GM19351 (cell line): ENCODE results near the gene SCLT1.

ENCODE experiments used
- ATAC-seq: cut with Tn5 transposase; IDR thresholded peaks from one replicate; pipeline ENCODE4 v1.9.1; 2021; ENCODE audit warnings: mild to moderate bottlenecking, moderate library complexity; ENCODE audit not compliant: unreplicated experiment

The SCLT1 gene

DNA sequence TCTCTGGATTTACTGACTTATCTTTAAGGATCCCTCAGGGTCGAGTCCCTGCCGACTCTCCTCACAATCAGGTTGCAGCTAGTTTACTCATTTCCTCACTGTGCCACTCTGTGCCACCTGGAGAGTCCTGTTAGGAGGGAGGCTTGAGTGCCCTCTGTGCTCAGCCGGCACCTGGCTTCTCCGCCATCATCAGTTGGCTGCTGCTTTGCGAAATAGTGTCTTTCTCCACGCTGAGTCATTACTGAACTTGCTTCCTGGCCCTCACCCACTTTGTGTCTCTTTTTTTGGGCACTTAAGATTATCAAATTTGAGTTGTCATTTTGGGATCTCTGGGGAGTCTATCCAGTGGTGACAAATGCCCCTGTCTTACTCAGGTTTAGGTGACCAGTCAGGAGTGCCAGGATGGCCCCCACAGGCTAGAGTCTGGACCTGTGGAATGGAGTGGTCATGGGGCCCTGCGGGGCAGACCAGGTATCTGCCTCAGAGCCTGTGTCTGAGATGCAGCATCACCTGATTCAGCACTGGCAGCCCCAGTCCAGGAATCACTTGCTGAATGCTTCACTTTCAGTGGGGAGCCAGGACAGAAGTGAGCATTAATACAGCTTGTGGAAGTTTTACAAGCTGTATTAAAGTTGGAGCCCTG, 246.1 kb downstream of the SCLT1 start:
- ATAC-seq = no peak

DNA sequence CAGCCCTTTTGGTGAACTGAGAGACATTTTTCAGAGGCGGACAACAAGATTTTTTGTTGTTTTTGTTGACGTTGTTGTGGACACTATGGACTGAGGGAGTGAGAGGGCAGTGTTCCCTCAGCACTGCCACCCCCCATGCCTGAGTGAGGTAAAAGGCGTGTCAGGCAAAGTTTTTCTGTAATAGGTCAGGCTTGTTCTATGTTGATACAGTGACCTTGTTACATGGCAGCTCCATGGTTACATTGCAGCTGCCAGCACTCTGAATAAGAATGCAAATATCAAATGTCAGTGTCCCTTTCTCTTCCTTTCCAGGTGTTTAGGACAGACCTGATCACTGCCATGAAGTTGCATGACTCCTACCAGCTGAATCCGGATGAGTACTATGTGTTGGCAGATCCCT, 247.3 kb downstream of the SCLT1 start:
- no peak for ATAC-seq

DNA sequence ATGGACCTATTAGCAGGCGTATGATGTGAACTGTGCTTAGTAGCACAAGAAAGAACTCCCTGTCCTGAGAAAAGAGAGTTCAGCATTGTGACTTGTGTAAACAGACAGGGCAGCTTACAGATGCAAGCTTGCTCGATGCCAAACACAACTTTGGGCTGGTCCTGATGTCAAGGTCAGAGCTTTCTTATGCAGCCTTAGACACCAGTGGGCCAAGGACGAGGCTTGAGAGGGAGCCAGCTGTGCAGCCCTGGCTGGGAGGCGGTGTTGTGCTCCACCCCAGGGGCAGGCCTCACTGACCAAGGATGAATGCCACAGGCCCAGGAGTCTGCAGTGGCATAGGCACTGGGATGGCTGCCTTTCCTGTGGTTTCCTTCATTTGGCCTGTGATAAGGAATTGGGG, 248.4 kb downstream of the SCLT1 start:
- no peak for ATAC-seq

DNA sequence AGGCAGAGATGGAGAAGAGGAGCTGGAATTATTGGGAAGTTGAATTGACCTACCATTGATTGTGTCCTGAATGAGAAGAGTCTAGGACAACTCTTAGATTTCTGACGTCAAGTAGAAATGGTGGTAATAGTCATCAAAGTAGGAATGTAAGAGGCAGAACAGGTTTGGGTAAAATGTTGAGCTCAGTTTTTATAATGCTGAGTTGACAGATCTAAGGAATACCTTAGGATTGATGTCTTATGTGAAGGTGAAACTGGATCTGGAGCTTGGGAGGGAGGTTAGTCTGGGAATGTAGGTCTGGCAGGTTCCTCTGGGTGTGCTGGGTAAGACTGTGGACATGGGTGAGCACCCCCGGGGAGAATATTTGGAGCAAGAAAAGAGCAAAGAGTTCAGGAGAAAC, 251.9 kb downstream of the SCLT1 start:
- no peak for ATAC-seq

DNA sequence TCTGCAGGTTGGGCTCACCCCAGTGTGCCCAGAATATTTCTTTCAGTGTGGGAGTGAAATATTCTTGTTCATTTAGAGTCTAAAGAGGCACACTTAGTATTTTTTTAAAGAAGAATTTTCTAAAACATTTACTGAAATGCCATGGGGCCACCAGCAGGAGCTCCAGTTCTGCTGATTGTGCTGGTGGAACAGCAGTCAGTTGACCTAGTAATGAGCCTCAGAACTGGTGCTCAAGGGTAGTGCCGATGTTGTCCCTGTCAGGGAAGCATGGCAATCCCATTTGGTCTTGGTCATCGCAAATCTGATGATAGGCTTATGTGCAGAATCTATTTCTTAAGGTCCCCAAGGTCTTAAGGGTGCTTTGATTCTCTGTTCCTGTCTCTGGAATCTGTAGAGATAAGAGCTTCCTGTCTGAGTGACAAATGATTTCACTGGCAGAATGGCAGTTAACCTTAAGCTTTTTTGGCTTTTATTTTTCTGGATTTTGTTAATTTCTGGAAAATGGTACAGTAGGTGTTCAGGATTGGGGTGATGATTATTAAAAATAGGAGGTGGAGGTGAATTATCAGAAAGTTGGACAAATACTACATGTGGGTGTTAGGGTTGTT, 252.5 kb downstream of the SCLT1 start:
- no peak for ATAC-seq

DNA sequence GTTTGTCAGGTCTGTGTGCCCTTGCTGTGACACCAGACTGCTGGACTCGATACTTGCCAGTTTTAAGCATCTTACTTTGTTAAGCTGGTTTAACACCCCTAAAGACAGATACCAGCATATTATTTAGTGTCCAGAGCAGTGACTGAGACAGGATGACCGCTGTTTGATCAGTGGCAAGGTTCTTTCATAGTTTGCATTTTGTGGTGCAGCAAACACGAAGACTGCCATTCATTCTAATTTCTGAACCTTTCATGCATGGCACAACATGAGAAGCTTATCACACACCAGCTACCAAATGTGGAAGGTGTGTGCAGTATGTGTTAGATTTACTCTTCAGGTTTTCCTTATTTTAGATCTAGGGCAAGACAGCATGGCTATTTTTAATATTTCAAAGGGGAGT, 255.7 kb downstream of the SCLT1 start:
- ATAC-seq = no peak

DNA sequence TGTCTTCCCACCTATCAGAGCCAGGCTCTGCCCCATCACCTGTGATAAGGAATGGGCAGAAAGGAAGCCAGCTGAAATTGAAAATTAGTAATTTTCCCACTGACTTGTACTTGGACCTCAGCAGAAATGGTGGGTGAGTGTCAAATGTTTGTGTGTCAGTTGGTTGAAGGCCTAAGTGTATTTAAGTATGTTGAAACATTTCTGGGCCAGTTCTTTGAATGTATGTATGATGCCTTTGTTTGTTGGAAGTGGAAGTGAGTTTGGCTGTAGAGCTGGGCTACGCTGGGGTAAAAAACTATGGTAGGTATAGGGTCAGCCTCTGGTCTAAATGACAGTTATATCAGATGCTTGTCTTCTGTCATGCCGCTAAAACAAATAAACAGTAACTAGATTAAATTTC, 256.1 kb downstream of the SCLT1 start:
- ATAC-seq = no peak

DNA sequence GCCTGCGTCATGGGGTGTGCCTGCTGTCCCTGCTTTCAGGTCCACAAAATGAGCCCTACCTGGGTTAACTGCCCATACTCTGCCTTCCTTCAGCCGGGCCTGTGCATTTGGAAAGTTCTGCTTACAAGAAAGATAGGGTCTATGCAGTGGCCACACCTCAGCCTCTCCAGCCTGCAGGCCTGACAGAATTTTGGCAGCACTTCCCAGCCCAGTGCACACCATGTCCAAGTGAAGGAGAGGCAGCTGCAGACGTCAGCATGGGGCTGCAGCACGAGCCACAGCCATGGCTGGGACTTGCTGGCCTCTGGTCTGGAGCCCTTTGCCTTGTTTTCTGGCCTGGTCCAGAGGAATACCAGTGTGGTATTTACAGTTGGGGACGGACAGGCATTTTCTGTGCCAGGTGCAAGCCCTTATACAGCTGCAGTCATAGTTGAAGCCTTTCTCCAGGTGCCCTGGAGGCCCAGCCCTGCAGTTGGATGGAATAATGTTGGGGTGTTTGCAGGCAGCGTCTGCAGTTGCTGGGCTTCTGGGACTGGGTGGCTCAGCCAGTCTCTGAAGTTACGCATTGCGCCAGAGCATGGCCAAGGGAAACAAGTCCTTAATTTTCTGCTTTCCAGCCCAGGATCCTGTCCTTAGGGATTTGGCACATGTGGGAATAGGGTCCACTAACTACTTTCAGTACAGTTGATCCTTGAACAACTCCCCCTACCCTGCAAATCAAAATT, 257.7 kb downstream of the SCLT1 start:
- no peak for ATAC-seq
